H54 (cell line): ENCODE results near the gene RAB41.

ENCODE experiments used
- DNase-seq: peaks from one replicate; pipeline ENCODE4 v3.0.0; 2011; ENCODE audit warnings: low spot score, mixed read lengths; ENCODE audit not compliant: insufficient read length
- FAIRE-seq: peaks from 3 replicates; lab custom pipeline; 2011; peaks lifted over from hg19 to GRCh38; lab: Jason Lieb, UNC
- POLR2A ChIP-seq: IDR thresholded peaks from 2 replicates; pipeline ENCODE4 v1.6.1; 2011; ENCODE audit warnings: low read depth, mild to moderate bottlenecking, low read length

Gene RAB41

GRCh38 chrX:70324326-70324725 lies 42.4 kb downstream of the RAB41 start:
- DNase-seq (no peak), FAIRE-seq (no peak)
- no peak for TF ChIP-seq POLR2A

DNA sequence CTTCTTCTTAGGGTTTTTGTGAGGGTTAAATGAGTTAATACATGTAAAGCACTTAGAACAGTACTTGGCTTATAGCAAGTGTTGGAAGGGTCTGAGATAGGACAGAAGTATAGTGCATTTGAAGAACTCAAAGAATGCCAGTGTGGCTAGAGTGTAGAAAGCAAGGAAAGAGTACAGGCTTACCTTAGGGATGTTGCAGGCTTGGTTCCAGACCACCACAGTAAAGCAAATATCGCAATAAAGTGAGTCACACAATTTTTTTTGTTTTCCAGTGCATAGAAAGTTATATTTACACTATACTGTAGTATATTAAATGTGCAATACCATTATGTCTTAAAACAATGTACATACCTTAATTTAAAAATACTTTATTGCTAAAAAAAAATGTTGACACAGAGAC lies 49.2 kb downstream of the RAB41 start:
- TF ChIP-seq POLR2A, result no peak
- no peak for DNase-seq
- FAIRE-seq, result no peak

DNA sequence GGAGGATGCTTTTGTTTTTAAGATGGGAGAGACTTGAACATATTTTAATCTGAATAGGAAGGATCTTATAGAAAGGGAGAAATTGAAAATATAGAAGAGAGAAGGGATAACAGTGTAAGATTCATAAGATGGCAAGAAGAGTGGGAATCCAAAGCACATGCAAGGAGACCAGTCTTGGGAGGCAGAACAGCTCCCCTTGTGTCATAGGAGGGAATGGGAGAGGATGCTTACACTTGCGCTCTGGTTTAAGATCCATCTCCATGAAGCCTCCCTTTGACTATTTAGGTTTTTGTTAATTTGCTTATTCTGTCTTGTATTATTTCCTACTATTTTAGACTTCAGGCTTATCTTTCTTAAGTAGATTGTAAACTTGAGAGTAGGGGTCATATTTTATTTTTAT lies 50.6 kb downstream of the RAB41 start:
- no peak for DNase-seq
- no peak for FAIRE-seq
- no peak for TF ChIP-seq POLR2A
